Stimulated activated CD8-positive, alpha-beta memory T cell treated with anti-CD3 and anti-CD28 coated beads, Interleukin-12 subunit alpha, Interleukin-12 subunit beta, amount 100 ng/mL, for 24 hours (primary cell): ENCODE measurements around the gene PRSS21.

Experiments used
- DNase-seq: peaks from one replicate; pipeline ENCODE4 v3.0.0-alpha.2; 2020; ENCODE audit errors: extremely low read depth

PRSS21 gene

DNA sequence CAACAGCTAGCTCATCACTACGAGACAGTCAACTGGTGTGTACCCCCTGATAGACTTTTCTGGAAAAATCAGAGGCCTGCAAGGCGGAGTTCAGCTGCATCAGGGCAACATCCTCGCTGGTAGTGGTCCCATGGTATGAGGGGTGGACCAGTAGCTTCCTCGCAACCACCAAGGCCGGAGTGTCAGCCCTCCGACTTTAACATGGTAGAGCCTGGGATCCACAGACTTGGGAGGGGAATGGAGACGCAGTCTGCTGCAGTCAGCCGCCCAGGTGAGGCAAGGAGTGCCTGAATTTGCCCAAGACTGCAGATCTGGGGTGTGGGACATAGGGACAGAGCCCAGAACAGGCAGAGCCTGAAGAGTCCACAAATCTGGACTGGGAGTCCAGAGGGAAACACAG lies 26.5 kb downstream of the PRSS21 start:
- DNase-seq, result no peak

DNA sequence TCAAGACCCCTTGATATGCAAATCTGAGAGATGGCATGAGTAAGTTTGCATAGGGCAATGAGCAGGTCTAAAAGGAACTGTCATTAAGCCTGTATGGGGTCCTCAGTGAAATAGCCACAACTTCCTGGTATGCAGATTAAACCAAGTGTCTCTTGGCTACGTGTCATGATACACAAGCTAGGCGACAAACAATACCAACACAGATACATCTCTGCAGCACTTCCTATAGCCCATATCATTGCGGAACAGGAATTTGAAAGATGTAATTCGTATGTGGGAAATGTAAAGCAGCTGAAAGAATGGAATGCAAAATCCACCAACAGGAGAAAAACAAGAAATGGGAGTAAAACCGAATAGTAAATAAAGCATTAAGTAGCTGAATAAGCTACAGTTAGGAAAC lies 28.1 kb downstream of the PRSS21 start:
- no peak for DNase-seq

DNA sequence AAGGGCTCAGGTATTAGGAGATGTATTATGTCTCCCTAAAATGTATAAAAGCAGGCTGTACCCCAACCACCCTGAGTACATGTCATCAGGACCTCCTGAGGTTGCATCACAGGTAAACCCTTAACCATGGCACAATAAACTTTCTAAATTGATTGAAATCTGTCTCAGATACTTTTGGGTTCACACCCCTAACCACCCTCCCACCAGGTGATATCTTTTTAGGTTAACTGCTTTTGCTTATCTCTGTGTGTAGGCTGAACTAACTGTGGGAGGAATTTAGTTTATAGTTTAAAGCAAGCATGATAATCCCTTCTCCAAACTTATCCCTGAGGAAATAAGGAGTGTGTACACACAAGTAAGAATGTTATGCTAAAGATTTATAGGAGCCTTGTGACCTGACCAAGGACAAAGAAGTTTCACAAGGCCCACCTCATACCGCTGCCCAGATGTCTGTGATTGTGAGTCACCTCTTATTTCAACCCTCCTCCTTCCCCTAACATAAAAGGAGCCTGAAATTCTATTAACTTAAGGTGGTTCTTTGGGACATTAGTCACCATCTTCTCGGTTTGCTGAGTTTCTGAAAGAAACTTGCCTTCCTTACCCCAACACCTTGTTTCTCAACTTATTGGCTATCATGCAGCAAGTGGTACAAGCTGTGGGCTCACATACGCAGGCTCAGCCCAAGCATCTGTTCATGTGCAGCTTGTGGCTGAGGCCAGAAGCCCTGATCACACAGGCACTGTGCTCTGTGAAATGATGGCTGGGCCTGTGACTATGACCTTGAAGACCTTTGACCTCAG lies 29.7 kb downstream of the PRSS21 start:
- DNase-seq, result no peak

DNA sequence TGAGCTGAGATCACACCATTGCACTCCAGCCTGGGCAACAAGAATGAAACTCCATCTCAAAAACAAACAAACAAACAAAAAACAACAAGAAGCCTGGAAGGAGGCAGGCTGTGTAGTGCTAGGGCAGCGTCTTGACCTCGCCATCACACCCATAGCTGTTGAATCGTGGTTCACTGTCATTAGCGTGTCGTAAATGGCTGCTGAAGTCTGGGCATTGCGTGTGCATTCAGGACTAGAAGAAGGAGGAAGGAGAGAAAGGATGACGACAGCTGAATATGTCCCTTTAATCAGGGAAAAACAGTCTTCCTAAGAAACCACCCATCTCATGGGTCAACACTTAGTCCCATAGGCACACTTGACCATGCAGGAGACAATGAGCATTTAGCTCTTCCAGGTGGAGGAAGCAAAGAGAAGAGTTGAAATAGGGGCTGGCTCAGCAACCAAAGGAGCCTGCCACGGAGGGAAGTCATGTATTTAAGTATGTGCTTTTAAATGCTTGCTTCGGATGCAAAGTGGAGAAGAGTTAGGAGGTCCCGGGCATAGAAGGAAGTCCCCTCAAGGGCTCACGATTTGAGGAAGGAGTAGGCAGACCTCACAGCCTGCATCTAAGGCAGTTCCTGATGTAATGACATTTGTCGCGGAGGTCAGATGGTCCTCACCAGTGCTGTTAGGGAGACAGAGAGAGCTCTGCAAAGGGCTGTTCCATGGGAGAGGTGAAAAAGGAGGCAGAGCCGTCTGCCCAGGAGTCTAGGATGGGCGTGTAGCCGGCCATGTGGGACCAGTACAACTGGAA lies 32.1 kb downstream of the PRSS21 start:
- no peak for DNase-seq

DNA sequence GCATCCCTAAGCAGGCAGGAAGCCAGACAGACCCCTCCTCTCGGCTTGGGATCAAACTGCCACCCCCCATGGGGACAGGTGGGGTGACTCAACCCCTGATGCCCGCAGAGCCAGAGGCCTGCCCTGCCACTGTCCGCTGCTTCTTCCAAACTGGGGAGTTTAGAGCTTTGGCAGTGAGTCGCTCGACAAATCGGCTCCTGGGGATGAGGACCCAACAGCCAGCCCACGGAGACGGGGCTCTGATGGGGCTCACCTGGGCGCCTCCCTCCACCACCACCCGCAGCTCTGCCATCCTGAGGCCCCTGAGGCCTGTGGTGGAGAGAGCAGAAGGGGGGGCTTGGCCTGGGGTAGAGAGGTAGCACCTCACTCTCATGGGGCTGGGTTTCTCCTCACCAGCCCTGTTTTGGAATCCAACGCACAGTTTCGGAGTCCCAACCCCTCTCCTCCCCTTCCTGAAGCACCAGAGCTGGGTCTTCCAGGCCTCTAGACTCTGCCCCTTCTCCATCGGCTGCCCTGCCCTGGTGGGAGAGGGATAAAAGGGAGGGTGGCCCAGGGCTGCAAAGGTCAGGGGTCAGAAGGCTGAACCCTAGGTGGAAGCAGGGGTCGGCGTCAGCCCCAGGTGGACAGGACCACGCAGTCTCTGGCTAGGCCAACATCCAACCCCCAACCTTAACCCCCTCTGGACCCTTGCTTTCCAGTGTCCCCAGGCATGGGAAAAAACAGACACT lies 35.1 kb downstream of the PRSS21 start:
- DNase-seq, result no peak

DNA sequence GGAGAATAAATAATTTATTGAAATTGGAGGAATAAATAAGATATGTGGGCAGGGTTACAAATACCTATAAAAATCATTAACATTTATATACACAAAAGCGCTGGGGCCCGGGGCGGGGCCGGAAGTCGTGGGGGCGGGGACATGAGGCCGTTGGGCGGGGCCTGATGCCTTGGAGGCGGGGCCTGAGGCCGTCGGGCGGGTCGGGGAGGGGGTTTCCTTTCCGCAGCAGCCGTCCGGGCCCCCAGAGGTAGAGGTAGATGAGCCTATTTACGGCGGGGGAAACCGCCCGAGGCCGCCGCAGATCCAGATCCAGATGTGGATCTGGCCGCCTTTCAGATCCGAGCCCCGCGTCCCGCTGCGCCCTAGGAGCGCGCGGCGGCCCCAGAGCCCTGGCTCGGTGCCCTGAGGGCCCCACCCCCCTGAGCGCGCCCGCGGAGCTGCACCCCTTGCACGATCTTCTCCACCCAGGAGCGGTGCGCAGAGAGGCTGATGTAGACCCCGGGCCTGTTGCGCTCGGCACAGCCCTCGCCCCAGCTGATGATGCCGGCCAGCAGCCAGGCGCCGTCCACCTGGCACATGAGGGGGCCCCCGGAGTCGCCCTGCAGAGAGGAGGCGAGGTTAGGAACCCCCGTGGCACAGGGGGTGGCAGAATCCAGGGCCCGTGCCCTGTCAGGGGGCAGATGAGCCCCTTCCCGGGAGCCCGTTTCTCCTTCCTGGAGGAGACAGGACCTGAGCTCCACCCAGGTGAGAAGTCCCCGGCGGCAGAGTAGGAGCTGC lies 35.9 kb downstream of the PRSS21 start:
- no peak for DNase-seq

DNA sequence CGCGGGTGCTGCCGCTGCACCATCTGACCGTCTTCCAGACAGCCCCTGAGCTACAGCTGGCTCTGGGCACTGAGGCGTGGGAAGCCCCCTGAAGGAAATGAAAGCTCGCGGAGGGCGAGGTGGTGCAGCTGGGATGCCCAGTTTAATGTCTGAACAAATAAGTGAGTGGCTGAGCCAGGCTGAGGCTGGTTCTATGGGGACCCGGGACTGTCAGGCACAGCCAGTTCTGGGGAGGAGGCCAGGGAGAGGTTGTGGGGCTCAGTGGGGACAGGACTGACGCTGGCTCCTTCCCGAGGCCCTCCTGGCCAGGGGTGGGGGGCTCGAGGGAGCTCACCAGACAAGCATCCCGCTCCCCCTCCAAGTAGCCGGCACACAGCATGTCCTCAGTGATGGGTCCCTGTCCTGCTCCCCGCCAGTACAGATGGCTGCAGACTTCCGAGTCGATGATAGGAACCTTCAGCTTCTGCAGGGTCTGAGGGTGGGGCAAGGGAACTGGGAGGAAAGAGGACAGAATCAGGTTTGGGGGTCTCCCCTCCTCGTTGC lies 36.6 kb downstream of the PRSS21 start:
- no peak for DNase-seq

DNA sequence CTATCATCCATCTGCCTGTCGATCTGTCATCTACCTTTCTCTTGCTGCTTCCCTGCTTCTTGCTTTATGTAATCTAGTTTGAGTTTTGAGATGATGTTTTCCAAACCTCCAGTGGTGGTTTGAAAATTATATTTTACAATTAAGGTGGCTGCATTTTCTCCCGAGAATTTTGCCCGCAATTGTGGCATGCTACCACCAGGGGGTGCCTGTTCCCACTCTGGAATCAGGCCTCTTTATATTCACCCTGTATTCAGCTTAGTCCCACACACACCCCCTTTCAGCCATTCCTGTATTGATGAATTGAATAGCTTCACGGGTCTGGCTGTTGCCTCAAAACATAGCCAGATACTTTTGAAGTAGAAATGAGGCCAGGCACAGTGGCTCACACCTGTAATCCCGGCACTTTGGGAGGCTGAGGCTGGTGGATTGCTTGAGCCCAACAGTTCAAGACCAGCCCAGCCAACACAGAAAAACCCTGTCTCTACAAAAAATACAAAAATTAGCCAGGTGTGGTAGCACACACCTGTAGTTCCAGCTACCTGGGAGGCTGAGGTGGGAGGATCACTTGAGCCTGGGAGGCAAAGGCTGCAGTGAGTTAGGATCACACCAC lies 37.8 kb downstream of the PRSS21 start:
- no peak for DNase-seq

DNA sequence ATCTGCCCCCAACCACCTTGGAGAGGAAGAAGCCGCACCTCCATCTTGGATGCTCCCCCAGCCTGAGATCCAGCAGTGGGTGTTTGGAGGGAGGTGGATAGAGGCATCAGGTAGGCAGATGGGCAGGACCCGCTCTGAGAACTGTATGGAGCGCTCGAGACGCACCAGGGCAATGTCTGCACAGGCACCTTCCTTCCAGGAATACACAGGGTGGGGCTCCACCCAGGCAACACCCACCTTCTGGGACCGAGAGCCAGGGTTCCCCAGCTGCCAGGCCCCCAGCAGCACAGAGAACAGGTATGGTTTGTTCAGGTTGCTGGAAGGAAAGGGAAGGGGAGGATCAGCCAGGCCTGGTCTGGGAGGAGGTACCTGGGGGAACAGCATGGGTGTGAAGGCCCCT lies 38.5 kb downstream of the PRSS21 start:
- no peak for DNase-seq

DNA sequence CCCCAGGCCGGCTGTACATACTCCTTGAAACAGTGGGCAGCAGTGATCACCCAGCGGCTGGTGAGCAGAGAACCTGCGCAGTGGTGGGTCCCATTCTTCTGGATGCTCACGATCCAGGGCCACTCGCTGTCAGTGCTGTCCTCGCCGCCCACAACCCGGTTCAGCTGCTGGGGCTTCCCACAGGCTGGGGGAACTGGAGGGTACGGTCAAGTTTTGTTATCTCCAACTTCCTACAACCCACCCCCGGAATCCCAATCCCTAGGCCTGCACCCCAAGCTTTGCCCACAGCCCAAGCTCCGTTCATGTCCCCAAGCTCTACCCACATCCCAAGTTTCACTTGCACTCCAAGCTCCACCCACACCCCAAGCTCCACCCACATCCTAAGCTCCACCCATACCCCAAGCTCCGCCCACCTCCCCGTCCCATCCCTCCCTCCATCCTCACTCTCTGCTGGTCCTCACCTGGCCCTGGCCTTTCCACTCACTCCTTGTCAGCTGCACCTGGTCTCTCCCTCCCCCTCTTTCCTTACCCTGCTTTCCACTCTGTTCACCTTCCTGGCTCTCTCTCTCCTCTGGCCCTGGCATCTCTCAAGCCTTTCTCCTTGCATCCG lies 39.1 kb downstream of the PRSS21 start:
- no peak for DNase-seq

DNA sequence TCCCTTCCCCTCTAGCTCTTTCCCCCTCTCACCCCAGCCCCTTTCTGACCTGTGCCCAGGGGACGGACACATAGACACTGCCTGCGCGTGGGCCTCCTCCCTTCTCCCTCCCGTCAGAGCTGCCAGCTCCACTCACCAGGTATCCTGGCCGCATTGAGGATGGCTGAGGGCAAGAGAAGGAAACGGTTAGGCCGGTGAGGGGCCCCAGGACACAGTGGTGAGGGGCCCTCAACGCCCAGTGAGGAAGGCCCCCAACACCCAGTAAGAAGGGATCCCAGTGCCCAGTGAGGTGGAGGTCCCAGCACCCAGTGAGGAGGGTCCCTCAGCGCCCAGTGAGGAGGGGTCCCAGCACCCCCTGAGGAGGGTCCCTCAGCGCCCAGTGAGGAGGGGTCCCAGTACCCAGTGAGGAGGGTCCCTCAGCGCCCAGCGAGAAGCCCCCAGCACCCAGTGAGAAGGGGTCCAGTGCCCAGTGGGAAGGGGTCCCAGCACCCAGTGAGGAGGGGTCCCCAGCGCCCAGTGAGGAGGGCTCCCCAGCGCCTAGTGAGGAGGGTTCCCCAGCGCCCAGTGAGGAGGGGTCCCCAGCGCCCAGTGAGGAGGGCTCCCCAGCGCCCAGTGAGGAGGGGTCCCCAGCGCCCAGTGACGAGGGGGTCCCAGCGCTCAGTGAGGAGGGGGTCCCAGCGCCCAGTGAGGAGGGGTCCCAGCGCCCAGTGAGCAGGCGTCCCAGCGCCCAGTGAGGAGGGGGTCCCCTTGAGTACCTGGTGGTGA lies 39.8 kb downstream of the PRSS21 start:
- no peak for DNase-seq

DNA sequence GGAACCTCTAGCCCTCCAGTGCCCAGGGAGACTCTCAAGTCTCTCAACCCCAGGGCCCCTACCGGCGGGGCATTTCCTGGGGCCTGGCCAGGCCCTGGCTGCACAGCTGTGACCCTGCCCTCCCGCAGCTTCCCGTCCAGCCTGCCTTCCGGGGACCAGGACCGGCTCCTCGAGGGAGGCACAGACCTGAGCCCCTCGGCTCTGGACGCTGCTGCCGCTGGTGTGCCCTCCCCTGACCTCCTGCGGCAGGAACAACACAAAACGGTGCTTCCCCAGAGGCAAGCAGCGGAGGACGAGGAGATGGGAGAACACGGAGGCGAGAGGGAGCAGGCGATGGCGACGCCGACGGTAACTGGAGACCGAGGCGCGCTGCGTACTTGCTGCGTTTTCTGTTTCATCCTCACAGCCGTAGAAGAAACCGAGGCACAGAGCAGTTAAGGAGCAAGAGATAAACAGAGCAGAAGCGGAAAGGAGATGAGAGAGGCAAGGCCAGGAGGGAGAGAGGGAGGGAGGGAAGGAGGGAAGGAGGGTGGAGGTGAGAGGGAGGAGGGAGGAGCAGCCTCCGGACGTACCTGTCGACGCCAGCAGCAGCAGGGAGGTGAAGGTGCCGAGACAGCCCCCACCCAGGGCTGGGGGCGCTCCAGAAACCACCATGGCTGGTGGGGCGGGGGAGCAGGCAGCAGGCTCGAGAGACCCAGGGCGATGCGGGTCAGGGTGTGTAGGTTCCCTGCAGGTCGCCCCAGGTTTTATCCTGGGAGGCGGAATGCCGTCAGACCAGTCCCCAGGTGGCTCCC lies 40.6 kb downstream of the PRSS21 start, which contains the start of gene PRSS22:
TSS of gene PRSS22 (minus strand) at position 720 of the 794 bp plus-strand sequence. CDS start at position 654, 66 bp downstream.
- no peak for DNase-seq

DNA sequence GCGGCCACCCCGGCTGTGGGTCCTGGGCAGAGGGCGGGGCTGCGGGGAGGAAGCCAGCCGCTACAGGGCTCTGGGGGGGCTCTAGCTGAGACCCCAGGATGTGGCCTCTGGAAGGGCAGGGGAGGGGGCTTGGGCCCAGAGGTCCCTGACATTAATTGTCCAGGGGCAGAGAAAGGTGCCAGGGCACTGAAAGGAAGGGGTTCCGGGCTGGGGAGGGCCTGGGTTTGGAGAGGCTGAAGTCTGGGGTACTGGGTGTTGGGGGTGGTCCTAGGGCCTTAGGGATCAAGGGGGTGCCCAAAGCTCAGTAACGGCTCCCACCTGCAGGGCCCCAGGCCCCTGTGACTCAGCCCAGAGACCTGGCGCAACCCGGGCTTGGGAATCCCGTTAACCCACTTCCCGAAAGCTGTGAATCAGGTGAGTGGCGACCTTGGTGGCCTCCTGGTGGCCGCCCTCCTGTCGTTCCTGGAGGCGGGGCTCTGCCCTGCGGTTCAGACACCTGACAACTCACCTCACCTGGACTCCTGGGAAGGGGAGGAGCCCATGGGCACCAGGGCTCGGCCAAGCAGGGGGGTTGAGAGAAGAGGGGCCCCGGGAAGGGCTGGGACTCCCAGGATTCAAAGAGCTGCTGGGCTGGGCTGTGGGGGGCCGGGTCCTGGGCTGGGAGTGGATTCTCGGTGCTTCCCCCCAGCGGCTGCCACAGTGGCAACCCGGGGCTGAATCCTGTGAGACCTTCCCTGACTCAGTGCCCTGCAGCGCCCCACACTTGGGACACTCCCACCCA lies 41.4 kb downstream of the PRSS21 start:
- DNase-seq, result no peak

DNA sequence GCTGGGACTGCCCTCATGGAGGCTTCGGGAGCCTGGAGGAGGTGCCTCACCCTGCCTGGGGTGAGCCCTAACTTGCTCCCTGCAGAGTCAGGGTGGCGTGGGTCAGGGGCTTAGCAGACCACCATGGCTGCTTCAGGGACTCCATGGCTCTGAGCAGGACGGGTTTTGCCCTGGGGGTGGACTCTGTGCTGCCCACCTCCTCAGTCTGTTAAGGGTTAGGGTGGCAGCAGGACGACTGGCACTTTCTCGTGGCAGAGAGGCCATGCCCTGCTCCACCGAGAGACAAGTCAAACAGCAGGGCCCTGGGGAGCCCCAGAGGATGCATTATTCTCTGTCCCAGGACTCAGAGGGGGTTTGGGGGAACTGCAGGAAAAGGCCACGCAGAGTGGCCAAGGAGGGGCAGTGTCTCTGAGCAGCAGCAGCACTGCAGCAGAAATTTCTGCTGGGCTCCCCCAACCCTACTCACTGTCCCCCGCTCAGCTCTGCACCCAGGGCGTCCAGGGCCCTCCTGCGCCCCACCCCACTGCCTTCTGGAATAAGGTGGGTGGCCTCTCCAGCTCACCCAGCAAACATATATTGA lies 42.7 kb downstream of the PRSS21 start:
- no peak for DNase-seq

DNA sequence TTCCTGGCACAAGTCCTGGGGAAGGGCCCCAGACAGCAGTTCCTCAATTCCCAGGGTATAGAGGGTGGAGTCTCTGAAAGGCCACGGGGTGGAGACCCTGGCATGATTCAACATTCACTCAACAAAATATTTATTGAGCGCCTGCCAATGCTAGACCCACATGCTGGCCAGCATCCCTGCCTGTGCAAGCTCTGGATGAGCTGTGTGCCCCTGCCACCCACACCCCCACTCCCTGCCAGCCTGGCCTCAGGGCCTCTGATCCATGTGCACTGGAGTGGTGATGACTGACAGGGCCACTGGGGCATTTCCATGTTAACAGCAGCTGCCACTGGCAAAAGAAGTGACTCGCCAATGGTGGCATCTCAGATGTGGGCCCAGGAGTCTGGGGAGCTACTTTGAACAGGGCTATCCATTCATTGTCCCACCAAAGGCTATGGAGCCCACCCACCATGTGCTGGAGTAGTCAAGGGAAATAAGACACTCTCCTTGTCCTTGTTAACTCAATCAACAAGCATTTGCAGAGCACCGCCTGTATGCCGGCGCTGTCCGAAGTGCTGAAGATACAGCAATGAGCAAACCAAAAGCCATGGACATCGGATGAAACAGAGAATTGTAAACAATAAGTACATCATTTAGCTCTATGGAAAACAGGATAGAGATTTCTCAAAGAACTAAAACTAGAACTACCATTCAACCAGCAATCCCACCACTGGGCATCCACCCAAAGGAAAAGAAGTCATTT lies 44.0 kb downstream of the PRSS21 start:
- no peak for DNase-seq

DNA sequence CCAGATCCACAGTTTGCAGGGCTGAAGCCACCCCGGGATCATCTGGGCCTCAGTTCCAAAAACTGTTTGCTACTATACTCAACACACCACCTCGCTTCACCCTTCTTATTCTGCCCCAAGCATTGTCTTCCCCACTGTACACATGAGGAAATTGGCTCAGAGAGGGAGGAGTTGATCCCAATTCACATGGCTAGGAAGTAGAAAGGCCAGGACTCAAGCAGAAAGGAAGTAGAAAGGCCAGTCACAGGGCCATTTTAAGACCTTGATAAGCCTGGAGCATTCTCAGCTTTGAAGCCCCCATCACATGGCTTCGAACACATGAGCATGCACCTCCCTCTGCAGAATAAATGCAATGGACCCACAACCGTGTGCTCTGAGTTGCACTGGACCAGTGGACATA lies 48.6 kb downstream of the PRSS21 start:
- no peak for DNase-seq

DNA sequence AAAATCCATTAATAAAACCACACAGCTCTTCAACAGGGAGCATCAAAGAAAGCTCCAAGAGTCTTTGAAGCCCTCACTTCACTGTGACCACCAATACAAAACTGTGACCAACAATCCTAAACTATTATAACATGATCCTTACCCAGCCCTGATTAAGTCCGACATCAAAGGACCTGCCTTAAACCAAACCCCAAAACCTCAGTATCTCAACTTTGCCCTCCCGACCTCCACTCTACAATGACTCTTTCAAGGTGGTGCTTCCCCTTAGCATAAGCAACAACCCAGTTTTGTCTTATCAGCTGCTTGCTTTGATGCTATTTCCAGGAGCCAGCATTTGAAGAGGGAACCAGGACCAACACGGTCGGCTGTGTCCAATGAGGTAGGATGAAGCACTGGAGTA lies 49.4 kb downstream of the PRSS21 start:
- no peak for DNase-seq
